Nephron progenitor cell (in vitro differentiated cells): ENCODE results near the gene PRODH2.

ENCODE experiments used
- DNase-seq: peaks from one replicate; pipeline ENCODE4 v3.0.0; 2021
- H3K27ac Mint-ChIP-seq: 2 replicates; pipeline ENCODE4 v1.8.0; 2021; ENCODE audit warnings: mild to moderate bottlenecking, moderate library complexity, mixed read lengths
- H3K27me3 Mint-ChIP-seq: 2 replicates; pipeline ENCODE4 v1.8.0; 2021; ENCODE audit warnings: mild to moderate bottlenecking, low read depth, mixed read lengths; ENCODE audit not compliant: poor library complexity
- H3K36me3 Mint-ChIP-seq: 2 replicates; pipeline ENCODE4 v1.8.0; 2021; ENCODE audit warnings: low read depth, mixed read lengths
- H3K4me1 Mint-ChIP-seq: 2 replicates; pipeline ENCODE4 v1.8.0; 2021; ENCODE audit warnings: mixed read lengths
- H3K4me3 Mint-ChIP-seq: 2 replicates; pipeline ENCODE4 v1.8.0; 2021; ENCODE audit warnings: mild to moderate bottlenecking, moderate library complexity, mixed read lengths
- H3K9me3 Mint-ChIP-seq: 2 replicates; pipeline ENCODE4 v1.8.0; 2021; ENCODE audit warnings: mild to moderate bottlenecking, moderate library complexity, mixed read lengths
- CTCF ChIP-seq: fragments of 200-600 bp; sonication (generic); IDR thresholded peaks from 2 replicates; pipeline ENCODE4 v1.5.0; 2021; ENCODE audit warnings: antibody characterized with exemption

PRODH2 gene

GRCh38 chr19:35768082-35768421 lies 44.6 kb downstream of the PRODH2 start:
- Mint-ChIP-seq H3K4me3 (no peak overlapping the region), H3K27ac (no peak overlapping the region), H3K4me1 (peaks cover 36% of the 10 kb centered on the region), H3K27me3 (peaks cover 3% of the 10 kb centered on the region), H3K36me3 (peaks cover 26% of the 10 kb centered on the region), H3K9me3 (no peaks in the 10 kb centered on the region)
- TF ChIP-seq CTCF = no peak
- no peak for DNase-seq

GRCh38 chr19:35767288-35768081 lies 45.2 kb downstream of the PRODH2 start:
- H3K36me3 Mint-ChIP-seq = peaks cover 26% of the 10 kb centered on the region
- H3K27ac Mint-ChIP-seq = peak overlapping the region; percentile 78
- H3K9me3 Mint-ChIP-seq = no peaks in the 10 kb centered on the region
- H3K4me1 Mint-ChIP-seq = peaks cover 36% of the 10 kb centered on the region
- peak; percentile 91 for DNase-seq
- no peak overlapping the region for H3K4me3 Mint-ChIP-seq
- no peak for TF ChIP-seq CTCF
- H3K27me3 Mint-ChIP-seq = peaks cover 3% of the 10 kb centered on the region

- Mint-ChIP-seq H3K27me3 (peaks cover 3% of the 10 kb centered on the region), H3K36me3 (peaks cover 33% of the 10 kb centered on the region), H3K27ac (no peak overlapping the region), H3K4me3 (no peak overlapping the region), H3K4me1 (peaks cover 36% of the 10 kb centered on the region), H3K9me3 (no peaks in the 10 kb centered on the region)
- TF ChIP-seq CTCF = no peak
- DNase-seq = no peak
These were observed 46.0 kb downstream of the PRODH2 start for GRCh38 chr19:35766571-35767104.

- DNase-seq = no peak
- Mint-ChIP-seq H3K36me3 (peaks cover 32% of the 10 kb centered on the region), H3K27ac (no peak overlapping the region), H3K4me1 (peaks cover 37% of the 10 kb centered on the region), H3K4me3 (no peak overlapping the region), H3K9me3 (no peaks in the 10 kb centered on the region), H3K27me3 (no peaks in the 10 kb centered on the region)
- no peak for TF ChIP-seq CTCF
These were observed 48.0 kb downstream of the PRODH2 start for GRCh38 chr19:35764432-35765315.

- no peaks in the 10 kb centered on the region for H3K9me3 Mint-ChIP-seq
- no peak for TF ChIP-seq CTCF
- peaks cover 6% of the 10 kb centered on the region for H3K27me3 Mint-ChIP-seq
- peaks cover 31% of the 10 kb centered on the region for H3K4me1 Mint-ChIP-seq
- DNase-seq = no peak
- no peak overlapping the region for H3K27ac Mint-ChIP-seq
- H3K4me3 Mint-ChIP-seq = no peak overlapping the region
- H3K36me3 Mint-ChIP-seq = peaks cover 21% of the 10 kb centered on the region
These were observed 51.8 kb downstream of the PRODH2 start for GRCh38 chr19:35760711-35761349.
